Esophagus muscularis mucosa (tissue), 4 donors: ENCODE data around the gene ZBTB33. TPM values are rescaled to one million over a fixed set of nuclear protein-coding genes. Genes with fewer than 3 reads are reported as not detected.

ENCODE experiments used
- DNase-seq: peaks from one replicate; pipeline ENCODE4 v3.0.0-alpha.2; 2017; ENCODE audit errors: extremely low spot score
- H3K27ac ChIP-seq, 4 donors: fragments of 200-600 bp; sonication (generic); replicated peaks in 1 of 4; 1 replicate in 3 of 4; 2 replicates in 1 of 4; pipeline ENCODE4 v1.5.1; 2016 to 2019; ENCODE audit warnings: mild to moderate bottlenecking in 1 of 4
- H3K27me3 ChIP-seq, 4 donors: fragments of 200-600 bp; sonication (generic); one replicate each; pipeline versions ENCODE4 v1.5.1 to v1.6.0; 2016 to 2019
- H3K36me3 ChIP-seq, 4 donors: fragments of 200-600 bp; sonication (generic); one replicate each; pipeline ENCODE4 v1.5.1; 2016 to 2019
- H3K4me1 ChIP-seq, 4 donors: fragments of 200-600 bp; sonication (generic); one replicate each; pipeline ENCODE4 v1.5.1; 2016 to 2019
- H3K4me3 ChIP-seq, 4 donors: fragments of 200-600 bp; sonication (generic); 1 replicate in 2 of 4; 2 replicates in 2 of 4; pipeline ENCODE4 v1.5.1; 2016 to 2019; ENCODE audit warnings: mild to moderate bottlenecking in 4 of 4, moderate library complexity in 1 of 4
- H3K9me3 ChIP-seq, 4 donors: fragments of 200-600 bp; sonication (generic); 1 replicate in 3 of 4; 2 replicates in 1 of 4; pipeline ENCODE4 v1.5.1; 2016 to 2019
- EP300 ChIP-seq: sonication (generic); formaldehyde crosslinking; IDR thresholded peaks from one replicate; pipeline ENCODE4 v1.6.1; 2017; ENCODE audit warnings: antibody characterized with exemption
- POLR2A ChIP-seq: fragments of 450-650 bp; IDR thresholded peaks from one replicate; pipeline ENCODE4 v1.6.1; 2017; ENCODE audit warnings: antibody characterized with exemption, moderate library complexity, mild to moderate bottlenecking, low read depth
- POLR2AphosphoS5 ChIP-seq, 2 donors: sonication (generic); formaldehyde crosslinking; IDR thresholded peaks; one replicate each; pipeline ENCODE4 v1.6.1; 2017; ENCODE audit warnings: antibody characterized with exemption in 2 of 2
- WGBS: methylation state at CpG from one replicate; pipeline ENCODE4 v1.1.5; 2018; 5-methylcytosine and 5-hydroxymethylcytosine counted together
- intact Hi-C: fragments of 100-400 bp; cut with DNase I; formaldehyde crosslinking; loops from one replicate; pipeline ENCODE4 v1.15.1; 2023
- total RNA-seq, 4 donors: library from RNA; depleted of rRNA; stranded (reverse); fragments of >200 nt; gene quantifications; one replicate each; pipeline versions ENCODE4 v1.1.0 to v1.2.1, GENCODE V29; 2016
- TF ChIP-seq, protein P1 (sequence below), 3 experiments: fragments of 200-600 bp in 2 of 3; fragments of 450-650 bp in 1 of 3; sonication (generic) in 2 of 3; IDR thresholded peaks; one replicate each; pipeline ENCODE4 v1.5.1; 2017 to 2019; ENCODE audit warnings: antibody characterized with exemption in 3 of 3, mild to moderate bottlenecking in 2 of 3, moderate library complexity in 1 of 3

ZBTB33 gene
- total RNA-seq, 4 donors from 2014 or later: 7.9 to 9.1 (median 8.1) TPM

GRCh38 chrX:120293015-120293414 is 42.4 kb downstream of the ZBTB33 start:
- WGBS: 60% methylated on average over 2 of the region's 2 CpGs
- Histone ChIP-seq H3K9me3 (no peaks in the 10 kb centered on the region), H3K4me3 (no peak overlapping the region), H3K27me3 (no peaks in the 10 kb centered on the region), H3K27ac (no peak overlapping the region), H3K36me3 (no peaks in the 10 kb centered on the region), H3K4me1 (no peaks in the 10 kb centered on the region)
- intact Hi-C loops: no loop called here
- no peak for DNase-seq
- TF ChIP-seq, protein P1, sequence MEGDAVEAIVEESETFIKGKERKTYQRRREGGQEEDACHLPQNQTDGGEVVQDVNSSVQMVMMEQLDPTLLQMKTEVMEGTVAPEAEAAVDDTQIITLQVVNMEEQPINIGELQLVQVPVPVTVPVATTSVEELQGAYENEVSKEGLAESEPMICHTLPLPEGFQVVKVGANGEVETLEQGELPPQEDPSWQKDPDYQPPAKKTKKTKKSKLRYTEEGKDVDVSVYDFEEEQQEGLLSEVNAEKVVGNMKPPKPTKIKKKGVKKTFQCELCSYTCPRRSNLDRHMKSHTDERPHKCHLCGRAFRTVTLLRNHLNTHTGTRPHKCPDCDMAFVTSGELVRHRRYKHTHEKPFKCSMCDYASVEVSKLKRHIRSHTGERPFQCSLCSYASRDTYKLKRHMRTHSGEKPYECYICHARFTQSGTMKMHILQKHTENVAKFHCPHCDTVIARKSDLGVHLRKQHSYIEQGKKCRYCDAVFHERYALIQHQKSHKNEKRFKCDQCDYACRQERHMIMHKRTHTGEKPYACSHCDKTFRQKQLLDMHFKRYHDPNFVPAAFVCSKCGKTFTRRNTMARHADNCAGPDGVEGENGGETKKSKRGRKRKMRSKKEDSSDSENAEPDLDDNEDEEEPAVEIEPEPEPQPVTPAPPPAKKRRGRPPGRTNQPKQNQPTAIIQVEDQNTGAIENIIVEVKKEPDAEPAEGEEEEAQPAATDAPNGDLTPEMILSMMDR (IDR thresholded peaks at IDR 0.05): no peak
- TF ChIP-seq POLR2AphosphoS5 (IDR thresholded peaks at IDR 0.05): no peak
- no peak for TF ChIP-seq POLR2A
- no peak for TF ChIP-seq EP300

- TF ChIP-seq POLR2AphosphoS5 (IDR thresholded peaks at IDR 0.05): no peak
- TF ChIP-seq EP300: no peak
- no peak for TF ChIP-seq POLR2A
- TF ChIP-seq, protein P1 (IDR thresholded peaks at IDR 0.05): no peak
- H3K27me3 ChIP-seq: no peaks in the 10 kb centered on the region
- DNase-seq: no peak
- H3K36me3 ChIP-seq: no peaks in the 10 kb centered on the region
- intact Hi-C loops: no loop called here
- H3K27ac ChIP-seq: no peak overlapping the region
- no peak overlapping the region for H3K4me3 ChIP-seq
- no peaks in the 10 kb centered on the region for H3K9me3 ChIP-seq
- no peaks in the 10 kb centered on the region for H3K4me1 ChIP-seq
Observed at GRCh38 chrX:120294651-120295050, 44.0 kb downstream of the ZBTB33 start.

GRCh38 chrX:120297923-120298322 is 47.3 kb downstream of the ZBTB33 start:
- intact Hi-C loops: no loop called here
- DNase-seq: no peak
- H3K27me3 ChIP-seq: no peaks in the 10 kb centered on the region
- no peaks in the 10 kb centered on the region for H3K9me3 ChIP-seq
- TF ChIP-seq, protein P1 (IDR thresholded peaks at IDR 0.05): no peak
- TF ChIP-seq POLR2AphosphoS5 (IDR thresholded peaks at IDR 0.05) (no peak), EP300 (no peak), POLR2A (no peak)
- H3K4me3 ChIP-seq: no peak overlapping the region
- 88% methylated on average over 1 of the region's 1 CpG for WGBS
- no peak overlapping the region for H3K27ac ChIP-seq
- no peaks in the 10 kb centered on the region for H3K36me3 ChIP-seq
- H3K4me1 ChIP-seq: no peaks in the 10 kb centered on the region

- DNase-seq: no peak
- TF ChIP-seq POLR2A: no peak
- TF ChIP-seq EP300: no peak
- TF ChIP-seq, protein P1 (IDR thresholded peaks at IDR 0.05): no peak
- no peak for TF ChIP-seq POLR2AphosphoS5 (IDR thresholded peaks at IDR 0.05)
- WGBS: 71% methylated on average over 2 of the region's 2 CpGs
- Histone ChIP-seq H3K4me3 (no peak overlapping the region), H3K36me3 (no peaks in the 10 kb centered on the region), H3K9me3 (no peaks in the 10 kb centered on the region), H3K27me3 (no peaks in the 10 kb centered on the region), H3K4me1 (no peaks in the 10 kb centered on the region), H3K27ac (no peak overlapping the region)
- intact Hi-C loops: no loop called here
Observed at GRCh38 chrX:120299928-120300327, 49.3 kb downstream of the ZBTB33 start.

DNA sequence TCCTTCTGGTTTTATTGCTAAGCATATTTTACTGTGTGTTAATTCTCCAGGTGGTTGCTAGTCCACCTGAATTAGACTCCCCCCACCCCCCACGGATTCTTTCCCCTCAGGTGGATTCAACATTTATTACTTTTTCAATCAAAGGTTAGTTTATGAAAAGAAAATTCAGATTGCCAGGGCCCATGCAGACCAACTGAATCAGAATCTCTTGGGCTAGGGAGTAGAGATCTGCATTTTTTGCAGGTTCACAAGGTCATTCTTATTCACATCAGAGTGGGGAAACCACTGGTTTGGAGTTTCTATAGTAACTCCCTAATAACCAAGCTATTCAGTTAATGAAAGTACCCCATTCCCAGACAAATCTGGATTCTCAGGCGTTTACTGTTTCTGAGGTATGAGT is 50.9 kb downstream of the ZBTB33 start:
- Histone ChIP-seq H3K36me3 (no peaks in the 10 kb centered on the region), H3K27me3 (no peaks in the 10 kb centered on the region), H3K9me3 (no peaks in the 10 kb centered on the region), H3K4me1 (no peaks in the 10 kb centered on the region), H3K4me3 (no peak overlapping the region), H3K27ac (no peak overlapping the region)
- TF ChIP-seq POLR2A: no peak
- TF ChIP-seq EP300: no peak
- TF ChIP-seq POLR2AphosphoS5 (IDR thresholded peaks at IDR 0.05): no peak
- TF ChIP-seq, protein P1 (IDR thresholded peaks at IDR 0.05): no peak
- WGBS: 46% methylated on average over 2 of the region's 2 CpGs
- intact Hi-C loops: no loop called here
- no peak for DNase-seq
